GM12865 (cell line): ENCODE measurements around the gene FGD6.

Experiments
- DNase-seq: peaks from one replicate; pipeline ENCODE4 v3.0.0; 2010; ENCODE audit warnings: low read depth
- H3K4me3 ChIP-seq: 2 replicates; pipeline ENCODE4 v1.5.1; 2011; ENCODE audit warnings: mild to moderate bottlenecking, low read depth, low read length, control low read depth
- CTCF ChIP-seq: IDR thresholded peaks from 2 replicates; pipeline ENCODE4 v1.5.1; 2011; ENCODE audit warnings: low read length, control low read depth, low read depth, inconsistent platforms; ENCODE audit not compliant: insufficient read depth; ENCODE audit errors: missing control alignments

FGD6 gene

GRCh38 chr12:95258151-95258550 is 40.9 kb upstream of the FGD6 start:
- TF ChIP-seq CTCF = no peak
- H3K4me3 ChIP-seq = no peak overlapping the region
- no peak for DNase-seq

GRCh38 chr12:95257541-95257940 is 40.3 kb upstream of the FGD6 start:
- no peak overlapping the region for H3K4me3 ChIP-seq
- no peak for TF ChIP-seq CTCF
- no peak for DNase-seq

- TF ChIP-seq CTCF = no peak
- DNase-seq = no peak
- H3K4me3 ChIP-seq = no peak overlapping the region
These were observed 36.1 kb upstream of the FGD6 start for GRCh38 chr12:95253386-95253785.

GRCh38 chr12:95248604-95249360 is 31.5 kb upstream of the FGD6 start:
- DNase-seq = no peak
- no peak overlapping the region for H3K4me3 ChIP-seq
- TF ChIP-seq CTCF = no peak

GRCh38 chr12:95248095-95248494 is 30.8 kb upstream of the FGD6 start:
- no peak for DNase-seq
- no peak for TF ChIP-seq CTCF
- H3K4me3 ChIP-seq = no peak overlapping the region

GRCh38 chr12:95244350-95244749 is 27.1 kb upstream of the FGD6 start:
- DNase-seq = no peak
- no peak overlapping the region for H3K4me3 ChIP-seq
- no peak for TF ChIP-seq CTCF
